Measurements from ENCODE around the gene PLLP.

- TF ChIP-seq REST (IDR thresholded peaks at IDR 0.05; ENCODE audit: insufficient read depth in 1 of 2, low read depth in 2 of 2, low read length in 2 of 2), result no peak
- TF ChIP-seq TAF1 (IDR thresholded peaks at IDR 0.05; ENCODE audit: borderline replicate concordance, insufficient read depth, low read length), result no peak
- no peak for TF ChIP-seq POLR2AphosphoS5 (IDR thresholded peaks at IDR 0.05; ENCODE audit: low read depth, low read length)
Measured at GRCh38 chr16:57300387-57301125, 16.1 kb upstream of the PLLP start.

Measured in PFSK-1 (cell line).